WTC11 (cell line): ENCODE measurements around the gene LEFTY1. TPM values are rescaled to one million over a fixed set of nuclear protein-coding genes. Genes with fewer than 3 reads are reported as not detected.
A peak's percentile ranks its signal among the peaks of the same experiment; 100 is the strongest.

Experiments
- ATAC-seq: fragments of 200-7000 bp; cut with Tn5 transposase; 2 replicates; pipeline ENCODE4 v1.10.0; 2021; ENCODE audit warnings: mild to moderate bottlenecking, moderate library complexity
- CTCF ChIA-PET: fragments of 300-600 bp; sonication (Branson Sonifier 250); formaldehyde crosslinking; loops from one replicate; lab custom pipeline; 2021; ENCODE audit warnings: antibody characterized with exemption; lab: Charles Lee
- POLR2A ChIA-PET: fragments of 350-600 bp; sonication (Branson Sonifier 250); formaldehyde crosslinking; loops from one replicate; lab custom pipeline; 2021; ENCODE audit warnings: antibody characterized with exemption; lab: Charles Lee
- DNase-seq: peaks from one replicate; pipeline ENCODE4 v3.0.0; 2021; ENCODE audit warnings: low spot score
- H3K27ac Mint-ChIP-seq: 2 replicates; pipeline ENCODE4 v1.8.0; 2021; ENCODE audit warnings: mixed read lengths
- H3K27me3 Mint-ChIP-seq: 2 replicates; pipeline ENCODE4 v1.8.0; 2021; ENCODE audit warnings: low read depth, mild to moderate bottlenecking, moderate library complexity, mixed read lengths
- H3K36me3 Mint-ChIP-seq: 2 replicates; pipeline ENCODE4 v1.8.0; 2021; ENCODE audit warnings: mixed read lengths
- H3K4me1 Mint-ChIP-seq: 2 replicates; pipeline ENCODE4 v1.8.0; 2022; ENCODE audit warnings: mixed read lengths
- H3K4me3 Mint-ChIP-seq: 2 replicates; pipeline ENCODE4 v1.8.0; 2021; ENCODE audit warnings: mild to moderate bottlenecking, moderate library complexity, mixed read lengths
- H3K9me3 Mint-ChIP-seq: 2 replicates; pipeline ENCODE4 v1.8.0; 2021; ENCODE audit warnings: mixed read lengths
- ATF1 ChIP-seq: sonication (generic); formaldehyde crosslinking; IDR thresholded peaks from 2 replicates; pipeline ENCODE4 v1.8.1; 2023; ENCODE audit warnings: mild to moderate bottlenecking, moderate library complexity, missing genetic modification reagents
- GRHL2 ChIP-seq: fragments of 250-450 bp; sonication (Bioruptor Pico); IDR thresholded peaks from 2 replicates; pipeline ENCODE4 v1.8.0; 2022; ENCODE audit warnings: mild to moderate bottlenecking, moderate library complexity; ENCODE audit not compliant: insufficient replicate concordance, severe bottlenecking
- JAZF1 ChIP-seq: fragments of 250-450 bp; sonication (Bioruptor Pico); IDR thresholded peaks from 2 replicates; pipeline ENCODE4 v1.9.0; 2021; ENCODE audit warnings: moderate library complexity, mild to moderate bottlenecking, inconsistent platforms
- MXD4 ChIP-seq: fragments of 250-450 bp; sonication (Bioruptor Pico); IDR thresholded peaks from 2 replicates; pipeline ENCODE4 v1.8.0; 2021; ENCODE audit warnings: mild to moderate bottlenecking, moderate library complexity, borderline replicate concordance
- NFE2L1 ChIP-seq: sonication (generic); formaldehyde crosslinking; IDR thresholded peaks from 2 replicates; pipeline ENCODE4 v1.8.1; 2023; ENCODE audit warnings: missing genetic modification reagents
- ZBTB21 ChIP-seq: sonication (generic); formaldehyde crosslinking; IDR thresholded peaks from 2 replicates; pipeline ENCODE4 v1.8.1; 2023; ENCODE audit warnings: mild to moderate bottlenecking, missing genetic modification reagents, borderline replicate concordance
- ZNF423 ChIP-seq: fragments of 250-450 bp; sonication (Bioruptor Pico); IDR thresholded peaks from 2 replicates; pipeline ENCODE4 v2.1.2; 2022; ENCODE audit warnings: mild to moderate bottlenecking, moderate library complexity
- total RNA-seq: library from RNA; stranded (reverse); gene quantifications from 3 replicates; pipeline ENCODE4 v1.2.3, GENCODE V29; 2021
- TF ChIP-seq, protein P1 (sequence below): fragments of 250-450 bp; sonication (Bioruptor Pico); IDR thresholded peaks from 2 replicates; pipeline ENCODE4 v1.8.0; 2021; ENCODE audit warnings: mild to moderate bottlenecking
- TF ChIP-seq, protein P2 (sequence below): sonication (generic); formaldehyde crosslinking; IDR thresholded peaks from 2 replicates; pipeline ENCODE4 v1.8.0; 2022; ENCODE audit warnings: missing genetic modification reagents

LEFTY1 gene
- total RNA-seq, 1 experiment from 2014 or later: 52.9 TPM

DNA sequence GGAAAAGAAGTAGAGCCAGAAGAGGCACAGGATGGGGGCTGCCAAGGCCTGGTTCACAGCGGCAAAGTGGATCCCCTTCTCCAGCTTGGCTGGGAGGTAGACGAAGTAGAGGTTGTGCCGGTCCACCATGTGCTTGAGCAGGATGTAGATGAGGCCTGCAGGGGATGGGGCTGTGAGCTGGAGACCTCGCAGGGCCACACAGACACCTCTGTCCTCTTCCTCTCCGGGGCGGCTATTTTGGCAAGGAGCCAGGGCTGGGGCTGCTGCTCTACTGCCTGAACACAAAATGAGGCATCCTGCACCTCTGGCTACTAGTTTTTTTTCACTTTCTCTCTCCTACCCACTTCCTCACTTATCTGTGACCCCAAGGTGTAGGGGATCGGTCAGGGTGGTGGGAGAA is 39.0 kb downstream of the LEFTY1 start:
- DNase-seq: no peak
- peaks cover 18% of the 10 kb centered on the region for H3K9me3 Mint-ChIP-seq

DNA sequence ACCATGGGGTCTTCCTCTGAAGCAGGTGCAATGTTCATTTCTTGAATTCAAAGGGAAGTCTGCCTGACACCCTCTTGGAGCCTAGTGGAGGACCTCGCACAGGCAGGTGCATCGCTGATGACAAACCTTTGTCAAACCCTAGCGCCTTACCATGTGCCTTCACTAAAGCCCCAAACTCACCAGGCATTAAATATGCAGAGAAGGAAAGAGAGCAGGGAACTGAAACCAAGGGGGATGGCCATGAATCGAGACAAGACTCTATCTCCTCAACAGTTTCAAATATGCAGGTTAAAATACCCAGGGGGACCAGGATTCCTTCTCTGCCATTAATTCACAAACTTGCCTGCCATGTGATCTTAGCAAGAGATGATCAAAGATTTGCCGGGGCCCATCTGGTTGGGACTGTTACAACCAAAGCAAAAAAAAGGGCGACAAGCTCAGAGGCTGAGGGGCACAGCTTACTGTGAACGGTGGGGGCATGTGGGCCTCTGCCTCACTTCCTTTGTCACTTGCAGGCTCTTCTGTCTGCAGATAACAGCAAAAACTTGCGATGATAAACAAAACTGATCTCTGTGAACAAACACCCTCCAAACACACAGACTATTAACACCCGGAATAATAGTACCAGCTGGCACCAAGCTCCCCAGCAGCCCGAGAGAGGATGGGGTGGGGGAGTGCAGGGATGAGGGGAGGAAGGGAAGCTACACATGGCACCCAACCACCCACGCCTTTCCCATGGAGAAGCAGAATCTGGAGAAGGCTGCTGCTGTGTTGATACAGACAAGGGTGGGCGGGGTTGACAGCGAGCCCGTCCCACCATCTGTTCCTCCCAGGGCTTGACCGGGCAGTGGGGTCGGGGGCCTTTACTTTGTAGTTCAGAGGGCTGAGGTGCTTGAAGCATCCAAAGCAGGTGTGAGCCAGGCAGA is 40.7 kb downstream of the LEFTY1 start:
- DNase-seq: no peak
- no peak for ATAC-seq
- TF ChIP-seq ZBTB21 (CRISPR knock-in tag): no peak
- no peak for TF ChIP-seq ZNF423 (CRISPR knock-in tag)
- no peak for TF ChIP-seq GRHL2
- TF ChIP-seq NFE2L1 (CRISPR knock-in tag): no peak
- no peak overlapping the region for H3K4me3 Mint-ChIP-seq
- CTCF ChIA-PET: no interaction called here
- H3K27me3 Mint-ChIP-seq: peaks cover 3% of the 10 kb centered on the region; the same call in 1 of the 2 replicates
- peaks cover 67% of the 10 kb centered on the region for H3K36me3 Mint-ChIP-seq
- H3K9me3 Mint-ChIP-seq: peaks cover 18% of the 10 kb centered on the region
- POLR2A ChIA-PET: no interaction called here
- peak overlapping the region; percentile 27; the same call in 1 of the 2 replicates for H3K27ac Mint-ChIP-seq
- peaks cover 8% of the 10 kb centered on the region for H3K4me1 Mint-ChIP-seq

More for the DNA sequence above, 39.0 kb downstream of the LEFTY1 start:
- no peak overlapping the region for H3K4me3 Mint-ChIP-seq
- H3K4me1 Mint-ChIP-seq: peaks cover 8% of the 10 kb centered on the region
- H3K27ac Mint-ChIP-seq: no peak overlapping the region
- H3K36me3 Mint-ChIP-seq: peaks cover 80% of the 10 kb centered on the region
- peaks cover 3% of the 10 kb centered on the region; the same call in 1 of the 2 replicates for H3K27me3 Mint-ChIP-seq
- no peak for TF ChIP-seq JAZF1 (CRISPR knock-in tag)
- TF ChIP-seq, all 79 proteins: peak for 0
- ChIA-PET POLR2A (no interaction called here), CTCF (interaction anchor here (1.0 kb wide), 1 partner anchor 375 kb away, joined by 5 read pairs; no protein-coding TSS in a partner anchor)
- no peak for ATAC-seq

DNA sequence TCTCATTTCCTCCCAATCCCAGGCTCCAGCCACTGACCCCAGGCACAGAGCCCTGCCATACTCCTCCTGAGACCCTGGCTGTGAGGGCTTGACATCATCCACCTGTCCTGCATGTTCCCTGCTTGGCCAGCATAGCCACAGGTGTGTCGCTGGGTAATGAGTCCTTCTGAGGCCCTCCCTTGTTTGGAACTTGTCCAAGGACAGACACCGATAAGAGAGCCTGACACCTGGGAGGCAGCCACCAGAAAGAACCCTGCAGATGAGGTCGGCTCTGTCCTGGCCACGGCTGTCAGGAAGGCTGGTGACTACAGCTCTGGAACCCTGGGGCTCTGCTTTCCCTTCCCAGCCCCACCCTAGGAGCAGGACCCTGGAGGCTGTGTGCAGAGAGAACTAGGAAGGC is 41.3 kb downstream of the LEFTY1 start:
- Mint-ChIP-seq H3K27me3 (peaks cover 3% of the 10 kb centered on the region; the same call in 1 of the 2 replicates), H3K36me3 (peaks cover 60% of the 10 kb centered on the region), H3K4me1 (peaks cover 8% of the 10 kb centered on the region), H3K4me3 (no peak overlapping the region), H3K27ac (no peak overlapping the region), H3K9me3 (peaks cover 18% of the 10 kb centered on the region)
- TF ChIP-seq, protein P1, sequence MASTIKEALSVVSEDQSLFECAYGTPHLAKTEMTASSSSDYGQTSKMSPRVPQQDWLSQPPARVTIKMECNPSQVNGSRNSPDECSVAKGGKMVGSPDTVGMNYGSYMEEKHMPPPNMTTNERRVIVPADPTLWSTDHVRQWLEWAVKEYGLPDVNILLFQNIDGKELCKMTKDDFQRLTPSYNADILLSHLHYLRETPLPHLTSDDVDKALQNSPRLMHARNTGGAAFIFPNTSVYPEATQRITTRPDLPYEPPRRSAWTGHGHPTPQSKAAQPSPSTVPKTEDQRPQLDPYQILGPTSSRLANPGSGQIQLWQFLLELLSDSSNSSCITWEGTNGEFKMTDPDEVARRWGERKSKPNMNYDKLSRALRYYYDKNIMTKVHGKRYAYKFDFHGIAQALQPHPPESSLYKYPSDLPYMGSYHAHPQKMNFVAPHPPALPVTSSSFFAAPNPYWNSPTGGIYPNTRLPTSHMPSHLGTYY (CRISPR knock-in tag): no peak
- ATAC-seq (no peak), DNase-seq (no peak)
- ChIA-PET CTCF (interaction anchor here (2.2 to 3.0 kb wide), 3 partner anchors 34 to 373 kb away, joined by 8 to 32 read pairs (median 20); no protein-coding TSS in a partner anchor), POLR2A (no interaction called here)

DNA sequence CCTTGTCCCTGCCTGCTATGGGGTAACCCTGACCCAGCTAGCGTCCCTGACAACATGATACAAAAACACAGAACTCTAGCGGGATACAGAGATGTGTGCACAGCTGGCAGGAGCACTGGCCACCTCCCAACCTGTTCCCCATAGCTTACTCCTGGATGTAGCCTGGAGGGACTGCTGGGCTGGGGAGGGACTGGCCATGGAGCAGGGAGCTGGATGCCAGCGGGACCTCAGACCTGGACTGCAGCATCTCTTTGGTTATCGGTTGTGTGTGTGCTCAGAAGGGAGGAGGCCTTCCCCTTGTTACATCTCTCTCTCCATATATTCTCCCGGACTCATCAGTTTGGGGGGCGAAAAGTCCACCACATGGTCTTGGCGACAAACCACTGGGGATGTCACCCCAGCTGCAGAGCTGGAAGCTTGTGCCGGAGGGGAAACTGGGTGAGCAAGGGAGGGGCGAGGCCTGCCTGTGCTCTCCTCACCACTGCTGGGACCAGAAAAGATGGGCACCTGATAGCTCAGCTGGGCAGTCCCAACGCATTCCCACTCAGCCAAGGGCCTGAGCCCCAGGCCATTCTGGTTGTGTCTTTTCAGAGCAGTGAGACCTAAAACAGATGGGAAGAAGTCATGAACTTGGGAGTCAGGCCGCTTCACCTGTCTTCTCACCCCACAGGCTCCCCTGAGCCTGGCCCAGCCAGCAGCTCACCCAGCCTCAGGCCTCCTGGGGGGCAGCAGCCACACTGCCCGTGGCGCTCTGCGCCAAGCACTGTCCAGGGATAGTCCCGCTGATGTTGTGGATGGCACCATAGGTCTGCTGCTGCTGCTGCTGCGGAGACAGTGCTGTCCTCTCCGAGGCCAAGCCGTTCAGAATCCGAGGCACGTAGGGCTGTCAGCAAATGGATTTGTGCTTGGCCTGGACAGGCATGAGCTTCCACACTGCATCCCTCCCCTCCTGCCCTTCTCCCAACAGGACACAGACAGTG is 42.3 kb downstream of the LEFTY1 start:
- POLR2A ChIA-PET: interaction anchor here (1.2 to 1.5 kb wide), 2 partner anchors 35 to 69 kb away, joined by 3 to 5 read pairs; partner anchors contain the start of gene SRP9
- Mint-ChIP-seq H3K4me1 (peaks cover 12% of the 10 kb centered on the region), H3K36me3 (peaks cover 50% of the 10 kb centered on the region), H3K9me3 (peaks cover 11% of the 10 kb centered on the region), H3K27me3 (peaks cover 3% of the 10 kb centered on the region; the same call in 1 of the 2 replicates)
- TF ChIP-seq ATF1 (peak; percentile 30; the same call in 1 of the 2 replicates), MXD4 (no peak)
- TF ChIP-seq, protein P2, sequence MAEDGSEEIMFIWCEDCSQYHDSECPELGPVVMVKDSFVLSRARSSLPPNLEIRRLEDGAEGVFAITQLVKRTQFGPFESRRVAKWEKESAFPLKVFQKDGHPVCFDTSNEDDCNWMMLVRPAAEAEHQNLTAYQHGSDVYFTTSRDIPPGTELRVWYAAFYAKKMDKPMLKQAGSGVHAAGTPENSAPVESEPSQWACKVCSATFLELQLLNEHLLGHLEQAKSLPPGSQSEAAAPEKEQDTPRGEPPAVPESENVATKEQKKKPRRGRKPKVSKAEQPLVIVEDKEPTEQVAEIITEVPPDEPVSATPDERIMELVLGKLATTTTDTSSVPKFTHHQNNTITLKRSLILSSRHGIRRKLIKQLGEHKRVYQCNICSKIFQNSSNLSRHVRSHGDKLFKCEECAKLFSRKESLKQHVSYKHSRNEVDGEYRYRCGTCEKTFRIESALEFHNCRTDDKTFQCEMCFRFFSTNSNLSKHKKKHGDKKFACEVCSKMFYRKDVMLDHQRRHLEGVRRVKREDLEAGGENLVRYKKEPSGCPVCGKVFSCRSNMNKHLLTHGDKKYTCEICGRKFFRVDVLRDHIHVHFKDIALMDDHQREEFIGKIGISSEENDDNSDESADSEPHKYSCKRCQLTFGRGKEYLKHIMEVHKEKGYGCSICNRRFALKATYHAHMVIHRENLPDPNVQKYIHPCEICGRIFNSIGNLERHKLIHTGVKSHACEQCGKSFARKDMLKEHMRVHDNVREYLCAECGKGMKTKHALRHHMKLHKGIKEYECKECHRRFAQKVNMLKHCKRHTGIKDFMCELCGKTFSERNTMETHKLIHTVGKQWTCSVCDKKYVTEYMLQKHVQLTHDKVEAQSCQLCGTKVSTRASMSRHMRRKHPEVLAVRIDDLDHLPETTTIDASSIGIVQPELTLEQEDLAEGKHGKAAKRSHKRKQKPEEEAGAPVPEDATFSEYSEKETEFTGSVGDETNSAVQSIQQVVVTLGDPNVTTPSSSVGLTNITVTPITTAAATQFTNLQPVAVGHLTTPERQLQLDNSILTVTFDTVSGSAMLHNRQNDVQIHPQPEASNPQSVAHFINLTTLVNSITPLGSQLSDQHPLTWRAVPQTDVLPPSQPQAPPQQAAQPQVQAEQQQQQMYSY (CRISPR knock-in tag): 0 out of 2 replicates have a peak, but pooled peaks have one; percentile 14
- TF ChIP-seq, all 79 proteins: peak for 2
- CTCF ChIA-PET: interaction anchor here (0.6 to 3.0 kb wide), 26 partner anchors 9 to 373 kb away, joined by 3 to 32 read pairs (median 4); partner anchors contain the start of genes EPHX1, LEFTY1, SRP9 and TMEM63A
- ATAC-seq: no peak
- H3K4me3 Mint-ChIP-seq: no peak overlapping the region
- no peak for DNase-seq
- 0 out of 2 replicates have a peak overlapping the region, but pooled peaks have one; percentile 36 for H3K27ac Mint-ChIP-seq
